ENCODE measurements around the gene ATRX. TPM values are rescaled to one million over a fixed set of nuclear protein-coding genes. Genes with fewer than 3 reads are reported as not detected.
A peak's percentile ranks its signal among the peaks of the same experiment; 100 is the strongest.

The ATRX gene
- total RNA-seq, 1 donor from 2014 or later = 44.6 TPM

- no peaks in the 10 kb centered on the region for H3K27me3 ChIP-seq (ENCODE audit: control insufficient read depth, insufficient read depth, low read length)
- H3K4me3 ChIP-seq (ENCODE audit: low read depth, low read length) = no peak overlapping the region
- no peak for DNase-seq (ENCODE audit: low read depth)
- no peaks in the 10 kb centered on the region for H3K36me3 ChIP-seq (ENCODE audit: control insufficient read depth, insufficient read depth, low read length)
- TF ChIP-seq CTCF (IDR thresholded peaks at IDR 0.05; ENCODE audit: insufficient read depth, low read length, poor library complexity, severe bottlenecking) = no peak
Measured at GRCh38 chrX:77795124-77795523, 9.1 kb upstream of the ATRX start.

GRCh38 chrX:77793946-77794345 lies 7.9 kb upstream of the ATRX start:
- Histone ChIP-seq H3K27me3 (ENCODE audit: control insufficient read depth, insufficient read depth, low read length) (no peaks in the 10 kb centered on the region), H3K36me3 (ENCODE audit: control insufficient read depth, insufficient read depth, low read length) (no peaks in the 10 kb centered on the region), H3K4me3 (ENCODE audit: low read depth, low read length) (no peak overlapping the region)
- no peak for DNase-seq (ENCODE audit: low read depth)
- TF ChIP-seq CTCF (IDR thresholded peaks at IDR 0.05; ENCODE audit: insufficient read depth, low read length, poor library complexity, severe bottlenecking) = no peak

GRCh38 chrX:77788050-77788449 lies 2.0 kb upstream of the ATRX start:
- H3K4me3 ChIP-seq (ENCODE audit: low read depth, low read length) = no peak overlapping the region
- TF ChIP-seq CTCF (IDR thresholded peaks at IDR 0.05; ENCODE audit: insufficient read depth, low read length, poor library complexity, severe bottlenecking) = no peak
- DNase-seq (ENCODE audit: low read depth) = no peak

GRCh38 chrX:77786365-77786680 lies 307 bp upstream of the ATRX start:
- DNase-seq (ENCODE audit: low read depth) = no peak
- Histone ChIP-seq H3K4me3 (ENCODE audit: low read depth, low read length) (peak overlapping the region; percentile 83), H3K36me3 (ENCODE audit: control insufficient read depth, insufficient read depth, low read length) (no peaks in the 10 kb centered on the region), H3K27me3 (ENCODE audit: control insufficient read depth, insufficient read depth, low read length) (no peaks in the 10 kb centered on the region)
- no peak for TF ChIP-seq CTCF (IDR thresholded peaks at IDR 0.05; ENCODE audit: insufficient read depth, low read length, poor library complexity, severe bottlenecking)

More at GRCh38 chrX:77788050-77788449, 2.0 kb upstream of the ATRX start:
- Histone ChIP-seq H3K27me3 (ENCODE audit: control insufficient read depth, insufficient read depth, low read length) (no peaks in the 10 kb centered on the region), H3K36me3 (ENCODE audit: control insufficient read depth, insufficient read depth, low read length) (no peaks in the 10 kb centered on the region)

GRCh38 chrX:77779695-77780094 lies 6.3 kb downstream of the ATRX start:
- no peak for TF ChIP-seq CTCF (IDR thresholded peaks at IDR 0.05; ENCODE audit: insufficient read depth, low read length, poor library complexity, severe bottlenecking)

GRCh38 chrX:77776659-77777058 lies 9.4 kb downstream of the ATRX start:
- H3K4me3 ChIP-seq (ENCODE audit: low read depth, low read length) = no peak overlapping the region
- H3K36me3 ChIP-seq (ENCODE audit: control insufficient read depth, insufficient read depth, low read length) = no peaks in the 10 kb centered on the region
- no peak for TF ChIP-seq CTCF (IDR thresholded peaks at IDR 0.05; ENCODE audit: insufficient read depth, low read length, poor library complexity, severe bottlenecking)
- no peak for DNase-seq (ENCODE audit: low read depth)
- no peaks in the 10 kb centered on the region for H3K27me3 ChIP-seq (ENCODE audit: control insufficient read depth, insufficient read depth, low read length)

More at GRCh38 chrX:77779695-77780094, 6.3 kb downstream of the ATRX start:
- no peaks in the 10 kb centered on the region for H3K27me3 ChIP-seq (ENCODE audit: control insufficient read depth, insufficient read depth, low read length)
- H3K36me3 ChIP-seq (ENCODE audit: control insufficient read depth, insufficient read depth, low read length) = no peaks in the 10 kb centered on the region
- no peak for DNase-seq (ENCODE audit: low read depth)
- H3K4me3 ChIP-seq (ENCODE audit: low read depth, low read length) = no peak overlapping the region

Data from kidney epithelial cell (primary cell).